Left hindlimb (tissue), 1 donor: ENCODE data around the gene PITPNM3.

Experiments used
- DNase-seq: peaks from one replicate; pipeline ENCODE4 v3.0.0-alpha.2; 2018

Gene PITPNM3

GRCh38 chr17:6476076-6476809 is 80.1 kb downstream of the PITPNM3 start:
- DNase-seq, result no peak

- no peak for DNase-seq
These were observed 80.9 kb downstream of the PITPNM3 start for GRCh38 chr17:6475411-6475810.

GRCh38 chr17:6474906-6475305 is 81.4 kb downstream of the PITPNM3 start:
- no peak for DNase-seq

- DNase-seq, result no peak
These were observed 82.0 kb downstream of the PITPNM3 start for GRCh38 chr17:6474376-6474775.

GRCh38 chr17:6473128-6473767 is 83.1 kb downstream of the PITPNM3 start:
- DNase-seq, result peak; percentile 78

- no peak for DNase-seq
These were observed 83.8 kb downstream of the PITPNM3 start for GRCh38 chr17:6472517-6472916.

DNA sequence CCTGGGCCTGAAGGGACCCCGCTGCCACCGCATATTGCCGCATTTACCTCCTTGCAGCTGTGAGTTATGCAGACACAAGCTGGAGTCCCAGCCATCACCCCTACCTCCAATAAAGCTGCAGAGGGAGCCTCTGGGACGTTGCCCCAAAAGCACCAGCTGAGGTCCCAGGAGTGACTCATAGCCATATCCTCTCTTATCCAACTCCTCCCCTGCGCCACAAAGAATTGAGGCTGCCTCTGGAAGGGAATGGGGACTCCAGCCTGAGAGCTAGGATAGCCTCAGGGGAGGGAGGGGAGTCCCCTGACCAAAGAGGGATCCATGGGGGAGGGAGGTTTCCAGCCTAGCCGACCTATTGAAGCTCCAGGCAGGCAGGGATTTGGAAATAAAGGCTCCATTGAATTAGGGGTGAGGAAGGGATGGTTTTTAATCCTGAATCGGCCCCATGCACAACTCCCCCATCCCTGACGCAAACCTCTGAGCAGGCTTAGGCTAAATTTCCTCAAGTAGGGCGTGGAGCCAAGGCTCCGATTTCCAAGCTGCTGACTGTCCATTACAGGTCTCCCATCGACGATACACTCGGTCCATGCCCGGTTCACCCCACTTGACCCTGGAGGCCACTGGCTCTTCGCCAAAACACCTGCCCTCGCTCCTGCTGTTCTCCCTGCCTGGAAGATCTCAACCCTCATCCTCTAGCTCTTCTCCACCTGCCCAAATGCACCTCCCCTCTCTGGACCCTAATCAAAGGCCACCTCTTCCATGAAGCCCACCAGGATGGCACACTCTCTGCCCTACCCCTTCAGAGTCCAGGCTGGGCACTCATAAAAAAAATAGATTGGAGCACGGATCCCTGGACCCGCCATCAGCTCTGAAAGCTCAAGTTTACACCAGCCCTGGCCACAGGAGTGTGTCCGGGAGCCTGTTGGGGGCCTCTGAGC is 84.6 kb downstream of the PITPNM3 start:
- DNase-seq, result no peak

DNA sequence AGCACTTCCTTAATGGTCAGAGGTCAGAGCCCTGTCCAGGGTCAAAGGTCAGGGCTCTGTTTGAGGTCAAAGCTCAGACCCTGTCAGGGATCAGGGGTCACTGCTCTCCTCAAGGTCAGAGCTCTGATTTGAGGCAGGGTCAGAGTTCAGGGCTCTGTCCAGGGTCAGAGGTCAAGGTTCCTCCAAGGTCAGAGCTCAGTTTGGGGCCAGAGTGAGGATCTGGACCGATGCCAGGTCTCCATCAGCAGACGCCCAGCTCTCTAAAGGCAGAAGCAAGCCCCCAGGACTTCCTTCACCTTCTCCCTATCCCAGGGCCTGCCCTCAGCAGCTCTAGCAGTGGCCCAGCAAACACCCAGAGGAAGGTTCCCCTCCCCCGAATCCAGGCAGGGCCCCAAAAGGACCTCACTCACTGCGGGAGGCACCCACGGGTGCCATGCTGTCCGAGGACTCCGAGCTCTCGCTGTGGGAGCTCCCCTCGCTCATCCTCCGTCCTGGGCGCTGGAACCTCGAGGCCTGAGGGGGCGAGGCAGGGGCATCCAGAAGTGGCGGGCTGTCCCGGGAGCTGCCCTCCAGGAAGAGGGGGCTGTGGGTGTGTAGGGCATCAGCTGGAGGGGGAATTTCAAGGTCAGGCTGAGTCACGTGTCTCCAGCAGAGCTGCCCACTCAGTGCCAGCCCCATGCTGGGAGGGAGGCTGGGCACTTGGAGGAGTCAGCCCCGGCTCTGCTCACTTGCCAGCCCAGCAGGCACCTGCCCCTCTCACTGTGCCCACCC is 85.4 kb downstream of the PITPNM3 start:
- no peak for DNase-seq

DNA sequence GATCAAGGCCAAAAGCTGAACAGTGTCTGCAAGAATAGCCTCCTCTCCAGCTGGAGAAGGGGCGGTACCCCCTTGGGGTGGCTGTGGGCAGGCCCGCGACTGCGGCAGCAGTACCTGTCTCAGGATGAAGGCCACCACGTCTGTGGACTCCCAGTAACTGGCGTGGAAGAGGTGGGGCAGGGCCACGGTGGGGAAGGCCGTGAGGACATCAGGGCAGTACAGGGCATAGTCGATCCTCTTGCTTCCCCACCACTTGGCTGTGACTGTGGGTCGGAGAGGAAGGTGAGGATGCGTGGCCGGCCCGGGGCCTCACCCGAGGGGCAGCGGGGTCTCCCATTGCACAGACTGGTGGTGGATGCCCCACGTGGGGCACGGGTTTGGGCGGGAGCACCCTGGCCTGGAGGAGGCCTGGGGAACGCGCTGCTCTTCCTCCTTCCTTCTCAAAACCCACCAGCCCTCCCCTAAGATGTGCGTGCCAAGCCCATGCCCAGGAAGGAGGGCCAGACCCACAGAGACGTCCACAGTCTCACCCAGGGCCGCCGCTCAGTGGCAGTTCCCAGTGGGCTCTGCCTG is 86.1 kb downstream of the PITPNM3 start:
- no peak for DNase-seq

DNA sequence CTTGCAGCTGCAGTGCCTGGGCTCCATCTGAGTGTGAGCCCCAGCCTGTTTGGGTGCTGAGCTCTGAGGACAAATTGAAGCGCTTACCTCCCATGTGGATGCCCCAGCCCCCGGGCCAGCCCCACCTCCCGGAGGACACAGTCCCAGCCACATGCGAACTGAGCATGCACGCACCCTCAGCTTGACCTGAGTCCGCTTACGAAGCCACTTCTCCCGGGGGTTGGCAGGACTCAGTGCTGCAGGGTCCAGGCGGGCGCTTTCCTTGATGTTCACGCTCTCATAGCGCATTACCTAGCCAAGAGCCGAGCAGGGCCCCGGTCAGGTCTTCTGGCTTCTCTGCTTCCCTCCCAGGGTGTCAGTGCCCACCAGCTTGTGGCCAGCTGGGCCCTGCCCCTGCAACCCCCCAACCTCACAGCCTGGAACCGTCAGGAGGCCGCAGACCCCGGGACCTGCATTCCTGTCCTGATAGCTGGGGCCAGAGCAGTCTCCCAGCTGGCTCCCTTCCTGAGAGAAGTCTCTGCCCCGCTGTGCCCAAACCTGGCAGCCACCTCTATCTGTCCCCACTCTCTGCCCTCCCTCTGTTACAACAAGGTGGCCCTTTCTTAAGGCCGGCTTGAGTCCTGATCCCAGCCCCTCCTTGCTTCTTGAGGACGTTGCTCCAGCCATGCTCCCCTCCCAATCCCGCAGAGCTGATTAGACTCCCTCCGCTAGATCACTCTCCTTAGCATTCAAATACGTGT is 88.1 kb downstream of the PITPNM3 start:
- DNase-seq, result no peak

DNA sequence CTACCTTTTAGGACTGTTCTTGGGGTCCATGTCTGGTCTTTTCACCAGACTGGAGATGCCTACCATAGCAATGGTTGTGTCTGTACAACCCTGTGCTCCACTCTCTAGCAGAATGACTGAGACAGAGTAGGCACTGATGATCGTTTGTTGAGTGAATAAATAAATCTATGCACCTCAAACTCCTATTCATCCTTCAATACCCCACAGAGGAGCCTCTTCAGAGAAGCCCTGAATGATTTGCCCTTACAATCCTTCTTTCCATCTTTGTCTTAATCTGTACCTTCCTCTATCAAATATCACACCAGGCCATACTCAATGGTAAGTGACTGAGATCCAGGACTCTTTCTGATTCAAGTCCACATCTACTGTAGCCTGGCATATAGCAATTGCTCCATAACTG is 88.8 kb downstream of the PITPNM3 start:
- DNase-seq, result no peak

DNA sequence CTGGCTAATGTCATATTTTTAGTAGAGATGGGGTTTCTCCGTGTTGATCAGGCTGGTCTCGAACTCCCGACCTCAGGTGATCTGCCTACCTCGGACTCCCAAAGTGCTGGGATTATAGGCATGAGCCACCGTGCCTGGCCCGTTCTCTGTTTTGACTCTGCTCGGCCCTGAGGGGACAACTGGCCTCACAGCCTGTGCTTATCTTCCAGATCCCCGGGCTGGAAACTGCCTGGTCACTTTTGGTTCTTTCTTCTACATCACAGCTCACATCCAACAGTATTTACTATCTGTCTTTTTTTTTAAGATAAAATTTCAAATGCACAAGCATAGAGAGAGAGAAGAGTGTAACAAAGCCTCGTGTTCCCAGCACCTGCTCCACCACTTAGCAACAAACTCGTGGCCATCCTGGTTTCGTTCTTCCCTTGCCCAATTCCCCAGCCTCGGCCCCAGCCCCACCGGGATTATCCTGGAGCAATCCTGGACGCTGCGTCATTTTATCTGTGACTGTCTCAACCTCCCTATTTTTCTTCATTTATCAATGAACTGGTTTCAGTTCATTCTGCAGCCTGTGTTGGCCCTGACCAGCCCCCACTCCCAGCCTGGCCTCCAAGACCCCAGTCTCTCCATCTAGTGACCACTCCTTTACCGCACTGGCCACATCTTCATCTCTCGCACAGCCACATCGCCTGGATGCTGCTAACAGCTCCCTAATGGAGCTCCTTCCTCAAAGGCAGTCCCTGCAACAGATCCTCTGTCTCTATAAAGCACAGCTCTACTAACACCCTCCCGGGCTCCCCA is 91.0 kb downstream of the PITPNM3 start:
- DNase-seq, result no peak

- no peak for DNase-seq
These were observed 91.8 kb downstream of the PITPNM3 start for GRCh38 chr17:6464446-6465041.

DNA sequence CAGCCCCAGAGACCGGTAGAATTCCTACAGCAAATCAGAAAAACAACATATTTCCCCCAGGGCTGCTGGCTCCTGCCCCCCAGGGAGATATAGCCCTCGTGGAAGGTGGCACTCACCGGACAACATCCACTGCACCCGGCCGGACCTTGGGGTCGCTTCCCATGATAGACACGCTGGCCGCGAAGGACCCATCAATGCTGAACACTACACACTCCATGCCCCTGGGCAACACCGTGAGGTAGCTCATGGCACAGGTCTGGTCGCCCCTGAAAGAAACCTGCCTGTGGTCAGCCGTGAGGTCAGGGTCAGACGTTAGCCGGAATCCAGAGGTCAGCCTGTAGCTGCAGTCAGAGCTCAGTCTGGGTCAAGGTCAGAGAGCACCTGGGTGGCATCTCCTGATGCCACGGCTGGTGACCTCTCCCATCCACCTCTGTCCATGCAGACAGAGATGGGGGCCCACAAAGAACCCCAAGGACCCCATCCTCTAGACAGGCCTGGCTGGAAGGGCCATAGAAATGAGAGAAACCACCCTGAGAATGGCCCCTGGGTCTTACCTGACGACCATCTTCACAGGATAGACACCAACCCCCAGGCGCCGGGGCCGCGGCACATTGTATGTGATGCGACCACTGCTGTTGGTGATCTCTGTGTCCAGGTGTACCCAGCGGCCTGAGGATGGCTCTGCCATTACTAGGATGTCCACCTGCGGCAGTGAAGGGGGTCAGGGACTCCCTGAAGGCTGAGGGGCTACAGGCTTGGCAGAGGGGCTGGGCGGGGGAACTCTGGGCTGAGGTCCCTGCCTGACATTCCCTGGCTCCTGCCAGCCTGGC is 92.5 kb downstream of the PITPNM3 start:
- DNase-seq, result no peak

DNA sequence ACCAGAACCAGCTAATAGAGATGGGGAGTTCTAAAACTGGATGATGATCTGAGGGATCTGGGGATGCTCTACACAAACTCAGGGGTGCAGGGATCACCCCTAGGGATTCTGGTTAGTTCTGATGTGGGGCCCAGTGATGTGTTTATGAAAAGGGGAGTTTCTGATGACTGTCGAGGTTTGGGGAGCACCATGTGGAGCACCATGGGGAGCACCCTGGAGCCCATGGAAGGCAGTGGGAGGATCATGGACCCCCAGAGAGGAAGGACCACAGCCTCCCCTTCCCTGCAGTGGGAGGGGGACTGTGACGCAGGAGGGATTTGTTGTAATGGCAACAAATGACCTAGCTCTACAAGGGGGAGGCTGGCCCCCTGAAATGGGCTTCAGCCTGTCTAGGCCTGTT is 93.7 kb downstream of the PITPNM3 start:
- DNase-seq, result no peak

DNA sequence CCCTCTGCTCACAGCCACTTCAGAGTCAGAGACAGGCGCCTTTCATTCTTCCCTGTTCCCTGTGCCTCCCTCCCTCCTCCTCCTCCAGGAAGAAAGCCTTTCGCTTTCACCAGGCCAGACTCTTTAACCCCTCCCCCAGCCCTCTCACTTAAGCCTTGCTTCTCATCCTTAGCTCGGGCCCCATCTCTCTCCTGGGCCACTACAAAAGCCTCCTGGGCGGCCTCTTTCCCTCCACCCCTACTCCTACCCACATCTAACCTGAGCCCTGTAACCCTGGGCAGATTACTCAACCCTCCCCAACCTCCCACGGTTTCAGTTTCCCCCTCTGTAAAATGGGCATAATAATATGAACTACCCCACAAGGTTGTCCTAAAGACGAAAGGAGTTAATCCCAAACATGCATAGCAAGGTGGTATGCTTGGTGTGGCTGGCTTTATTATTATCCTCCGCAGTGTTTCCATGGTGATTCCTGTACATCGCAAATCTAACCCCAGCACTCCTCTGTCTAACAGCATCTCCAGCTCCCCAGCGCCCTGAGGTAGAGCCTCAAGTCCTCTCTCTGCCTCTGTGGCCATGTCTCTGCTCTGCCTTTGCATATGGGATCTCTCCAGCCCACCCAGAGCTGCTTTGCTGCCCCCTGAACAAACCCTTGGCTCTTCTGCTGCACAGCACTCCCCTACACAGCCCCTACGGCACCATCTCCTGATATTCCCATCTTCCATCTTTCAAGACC is 94.4 kb downstream of the PITPNM3 start:
- DNase-seq, result no peak

DNA sequence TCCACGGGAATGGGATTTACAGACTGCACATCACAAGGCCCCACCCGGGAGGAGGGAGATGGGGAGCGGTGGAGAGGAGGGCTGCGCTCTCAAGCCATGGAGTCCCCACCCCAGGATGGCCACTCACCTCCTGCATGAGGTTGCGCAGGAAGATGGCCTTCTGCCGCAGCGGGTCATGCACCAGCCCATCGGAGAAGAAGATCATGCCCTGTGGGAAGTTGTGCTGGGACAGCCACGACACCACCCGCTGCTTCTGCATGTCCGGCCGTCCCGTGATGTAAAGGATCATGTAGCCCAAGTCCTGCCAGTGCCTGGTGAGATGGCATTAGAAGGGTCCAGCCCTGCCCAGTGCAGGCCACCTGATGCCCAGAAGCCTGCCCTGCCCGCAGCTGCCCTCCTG is 95.1 kb downstream of the PITPNM3 start:
- DNase-seq, result no peak

- DNase-seq, result no peak
These were observed 95.7 kb downstream of the PITPNM3 start for GRCh38 chr17:6460531-6461161.
